Lower lobe of right lung (tissue), 2 donors: ENCODE results near the gene TBL1X. TPM values are rescaled to one million over a fixed set of nuclear protein-coding genes. Genes with fewer than 3 reads are reported as not detected.
"Not testable (repeated sequence)": the region's sequence is repeated elsewhere in the genome, so short reads cannot be mapped to it uniquely, and the experiment has no call there.

Experiments used
- ATAC-seq, 2 donors: fragments of 200-7000 bp; cut with Tn5 transposase; one replicate each; pipeline ENCODE4 v1.9.1; 2020 to 2022; ENCODE audit warnings: mild to moderate bottlenecking in 2 of 2, moderate library complexity in 2 of 2
- DNase-seq: peaks from one replicate; pipeline ENCODE4 v3.0.0-alpha.2; 2020
- H3K27ac ChIP-seq: fragments of 200-600 bp; one replicate; pipeline ENCODE4 v1.8.0; 2022
- H3K27me3 ChIP-seq: fragments of 200-600 bp; one replicate; pipeline ENCODE4 v1.8.0; 2022; ENCODE audit warnings: low read depth
- H3K36me3 ChIP-seq: fragments of 200-600 bp; one replicate; pipeline ENCODE4 v1.8.0; 2022; ENCODE audit warnings: mild to moderate bottlenecking
- H3K4me1 ChIP-seq: fragments of 200-600 bp; one replicate; pipeline ENCODE4 v1.8.0; 2022
- H3K4me3 ChIP-seq: fragments of 200-600 bp; one replicate; pipeline ENCODE4 v1.8.0; 2022; ENCODE audit warnings: mild to moderate bottlenecking
- H3K9me3 ChIP-seq: fragments of 200-600 bp; one replicate; pipeline ENCODE4 v1.8.0; 2022
- CTCF ChIP-seq: fragments of 200-600 bp; IDR thresholded peaks from one replicate; pipeline ENCODE4 v1.8.0; 2022; ENCODE audit warnings: antibody characterized with exemption, mild to moderate bottlenecking
- intact Hi-C: fragments of 100-400 bp; cut with DNase I; formaldehyde crosslinking; loops from one replicate; pipeline ENCODE4 v1.11.0; 2022
- total RNA-seq: library from RNA; stranded (reverse); fragmentation: NEBNext Ultra II Directional; extraction: Animal tissue kit (Norgen Biotek cat#: 25700); gene quantifications from one replicate; pipeline ENCODE4 v1.2.1, GENCODE V29; 2021
- donor health status: DM: no; HTN: yes; CAD: no; lungs with severe emphysema.

Gene TBL1X
- total RNA-seq, 1 donor from 2014 or later, result 21.4 TPM

GRCh38 chrX:9758021-9758638 is 293.3 kb downstream of the TBL1X start:
- no peaks in the 10 kb centered on the region for H3K9me3 ChIP-seq
- ATAC-seq (no peak), DNase-seq (no peak)
- no peak overlapping the region for H3K27ac ChIP-seq
- no peaks in the 10 kb centered on the region for H3K4me1 ChIP-seq
- no peak overlapping the region for H3K4me3 ChIP-seq
- H3K27me3 ChIP-seq, result no peaks in the 10 kb centered on the region
- intact Hi-C loops, result no loop called here
- H3K36me3 ChIP-seq, result no peaks in the 10 kb centered on the region
- no peak for TF ChIP-seq CTCF

GRCh38 chrX:9759337-9759736 is 294.5 kb downstream of the TBL1X start:
- no peak overlapping the region for H3K4me3 ChIP-seq
- H3K27ac ChIP-seq, result no peak overlapping the region
- H3K36me3 ChIP-seq, result no peaks in the 10 kb centered on the region
- no peak for ATAC-seq
- no peaks in the 10 kb centered on the region for H3K4me1 ChIP-seq
- TF ChIP-seq CTCF, result no peak
- H3K27me3 ChIP-seq, result no peaks in the 10 kb centered on the region
- no peak for DNase-seq
- H3K9me3 ChIP-seq, result no peaks in the 10 kb centered on the region
- intact Hi-C loops, result no loop called here

- H3K27ac ChIP-seq, result no peak overlapping the region
- no peaks in the 10 kb centered on the region for H3K36me3 ChIP-seq
- H3K9me3 ChIP-seq, result no peaks in the 10 kb centered on the region
- ATAC-seq (no peak), DNase-seq (no peak)
- no peak for TF ChIP-seq CTCF
- intact Hi-C loops, result no loop called here
- H3K4me3 ChIP-seq, result no peak overlapping the region
- no peaks in the 10 kb centered on the region for H3K4me1 ChIP-seq
- H3K27me3 ChIP-seq, result no peaks in the 10 kb centered on the region
These were observed 300.3 kb downstream of the TBL1X start for GRCh38 chrX:9765072-9765736.

- no peak for TF ChIP-seq CTCF
- Histone ChIP-seq H3K4me1 (no peaks in the 10 kb centered on the region), H3K4me3 (no peak within 1 kb of the TSS), H3K27ac (no peak within 1 kb of the TSS), H3K36me3 (no peaks in the 10 kb centered on the region), H3K9me3 (no peaks in the 10 kb centered on the region), H3K27me3 (no peaks in the 10 kb centered on the region)
- DNase-seq (no peak), ATAC-seq (no peak)
- intact Hi-C loops, result no loop called here
These were observed 300.9 kb downstream of the TBL1X start, which contains the start of gene GPR143 for GRCh38 chrX:9765737-9766097. Gene GPR143, minus strand, starts transcription at chrX:9765847. Its CDS starts 30 bp downstream, at chrX:9765817.

- intact Hi-C loops, result no loop called here
- ATAC-seq, result no peak
- DNase-seq, result no peak
- Histone ChIP-seq H3K9me3 (no peaks in the 10 kb centered on the region), H3K27ac (no peak overlapping the region), H3K4me3 (no peak overlapping the region), H3K4me1 (no peaks in the 10 kb centered on the region), H3K36me3 (no peaks in the 10 kb centered on the region), H3K27me3 (no peaks in the 10 kb centered on the region)
- no peak for TF ChIP-seq CTCF
These were observed 302.5 kb downstream of the TBL1X start for GRCh38 chrX:9767375-9767774.

- DNase-seq, intact Hi-C loops, H3K9me3 ChIP-seq, H3K4me3 ChIP-seq, H3K36me3 ChIP-seq, H3K27ac ChIP-seq, H3K27me3 ChIP-seq, ATAC-seq, H3K4me1 ChIP-seq: not testable (repeated sequence)
These were observed 303.5 kb downstream of the TBL1X start for GRCh38 chrX:9768321-9768839.
